Measurements from ENCODE around the gene TBC1D9.
A peak's percentile ranks its signal among the peaks of the same experiment; 100 is the strongest.

TBC1D9 gene

GRCh38 chr4:140697709-140698560 lies 58.2 kb downstream of the TBC1D9 start:
- DNase-seq (ENCODE audit: low read depth) = no peak
- TF ChIP-seq CTCF (IDR thresholded peaks at IDR 0.05; ENCODE audit: control insufficient read depth, extremely low read depth, insufficient read depth) = no peak
- H3K4me3 ChIP-seq (ENCODE audit: low read depth, low read length) = no peak overlapping the region

- no peak for DNase-seq (ENCODE audit: low read depth)
These were observed 60.7 kb downstream of the TBC1D9 start for GRCh38 chr4:140695483-140695882.

GRCh38 chr4:140693562-140693961 lies 62.6 kb downstream of the TBC1D9 start:
- no peak for TF ChIP-seq CTCF (IDR thresholded peaks at IDR 0.05; ENCODE audit: control insufficient read depth, extremely low read depth, insufficient read depth)
- no peak for DNase-seq (ENCODE audit: low read depth)
- H3K4me3 ChIP-seq (ENCODE audit: low read depth, low read length) = no peak overlapping the region

More at GRCh38 chr4:140695483-140695882, 60.7 kb downstream of the TBC1D9 start:
- no peak overlapping the region for H3K4me3 ChIP-seq (ENCODE audit: low read depth, low read length)
- no peak for TF ChIP-seq CTCF (IDR thresholded peaks at IDR 0.05; ENCODE audit: control insufficient read depth, extremely low read depth, insufficient read depth)

GRCh38 chr4:140691369-140691768 lies 64.8 kb downstream of the TBC1D9 start:
- DNase-seq (ENCODE audit: low read depth) = peak; percentile 97
- peak overlapping the region; percentile 10; the same call in 1 of the 2 replicates for H3K4me3 ChIP-seq (ENCODE audit: low read depth, low read length)

GRCh38 chr4:140690093-140690492 lies 66.1 kb downstream of the TBC1D9 start:
- H3K4me3 ChIP-seq (ENCODE audit: low read depth, low read length) = no peak overlapping the region
- DNase-seq (ENCODE audit: low read depth) = no peak
- TF ChIP-seq CTCF (IDR thresholded peaks at IDR 0.05; ENCODE audit: control insufficient read depth, extremely low read depth, insufficient read depth) = no peak

More at GRCh38 chr4:140691369-140691768, 64.8 kb downstream of the TBC1D9 start:
- no peak for TF ChIP-seq CTCF (IDR thresholded peaks at IDR 0.05; ENCODE audit: control insufficient read depth, extremely low read depth, insufficient read depth)

- no peak for TF ChIP-seq CTCF (IDR thresholded peaks at IDR 0.05; ENCODE audit: control insufficient read depth, extremely low read depth, insufficient read depth)
- no peak overlapping the region for H3K4me3 ChIP-seq (ENCODE audit: low read depth, low read length)
- no peak for DNase-seq (ENCODE audit: low read depth)
These were observed 66.6 kb downstream of the TBC1D9 start for GRCh38 chr4:140689623-140690022.

Data from LNCaP clone FGC (cell line).